Neural progenitor cell (in vitro differentiated cells): ENCODE results near the gene NAA16. TPM values are rescaled to one million over a fixed set of nuclear protein-coding genes. Genes with fewer than 3 reads are reported as not detected.

ENCODE experiments used
- DNase-seq: peaks from one replicate; pipeline ENCODE4 v3.0.0-alpha.2; 2016; ENCODE audit warnings: low spot score
- H2AFZ ChIP-seq: fragments of 200-600 bp; sonication (generic); replicated peaks from 2 replicates; pipeline ENCODE4 v1.6.1; 2016; ENCODE audit warnings: antibody characterized with exemption
- H3F3A ChIP-seq: fragments of 200-600 bp; sonication (generic); 2 replicates; pipeline ENCODE4 v1.6.1; 2016; ENCODE audit warnings: antibody characterized with exemption, low read depth
- H3K27ac ChIP-seq: fragments of 200-600 bp; sonication (generic); 2 replicates; pipeline ENCODE4 v1.5.1; 2016; ENCODE audit warnings: mild to moderate bottlenecking
- H3K27me3 ChIP-seq: fragments of 200-600 bp; sonication (generic); 2 replicates; pipeline ENCODE4 v1.6.1; 2016; ENCODE audit warnings: mild to moderate bottlenecking, moderate library complexity
- H3K36me3 ChIP-seq: fragments of 200-600 bp; sonication (generic); 2 replicates; pipeline ENCODE4 v1.5.1; 2016
- H3K4me1 ChIP-seq: fragments of 200-600 bp; sonication (generic); 2 replicates; pipeline ENCODE4 v1.6.1; 2016; ENCODE audit warnings: mixed run types
- H3K4me2 ChIP-seq: fragments of 200-600 bp; sonication (generic); 2 replicates; pipeline ENCODE4 v1.6.1; 2016
- H3K4me3 ChIP-seq: fragments of 200-600 bp; sonication (generic); 2 replicates; pipeline ENCODE4 v1.5.1; 2016
- H3K79me2 ChIP-seq: fragments of 200-600 bp; sonication (generic); 2 replicates; pipeline ENCODE4 v1.6.1; 2016; ENCODE audit warnings: low read depth
- H3K9ac ChIP-seq: fragments of 200-600 bp; sonication (generic); 2 replicates; pipeline ENCODE4 v1.6.1; 2016
- H3K9me3 ChIP-seq: fragments of 200-600 bp; sonication (generic); 2 replicates; pipeline ENCODE4 v1.5.1; 2016; ENCODE audit warnings: low read depth
- H4K20me1 ChIP-seq: fragments of 200-600 bp; sonication (generic); 2 replicates; pipeline ENCODE4 v1.6.1; 2016; ENCODE audit warnings: low read depth
- H3K27ac Mint-ChIP-seq: 3 replicates; pipeline ENCODE4 v1.8.0; 2021; ENCODE audit warnings: mixed read lengths
- H3K27me3 Mint-ChIP-seq: 2 replicates; pipeline ENCODE4 v1.8.0; 2022; ENCODE audit warnings: low read depth, mild to moderate bottlenecking, inconsistent platforms, moderate library complexity, mixed read lengths; ENCODE audit not compliant: insufficient read depth
- H3K36me3 Mint-ChIP-seq: 3 replicates; pipeline ENCODE4 v1.8.0; 2021; ENCODE audit warnings: mixed read lengths
- H3K4me1 Mint-ChIP-seq: 3 replicates; pipeline ENCODE4 v1.8.0; 2021; ENCODE audit warnings: mixed read lengths
- H3K4me3 Mint-ChIP-seq: 3 replicates; pipeline ENCODE4 v1.8.0; 2021; ENCODE audit warnings: mild to moderate bottlenecking, moderate library complexity, mixed read lengths
- H3K9me3 Mint-ChIP-seq: 3 replicates; pipeline ENCODE4 v1.8.0; 2020; ENCODE audit warnings: mixed read lengths
- CTCF ChIP-seq: fragments of 200-600 bp; sonication (generic); IDR thresholded peaks from 2 replicates; pipeline ENCODE4 v1.5.1; 2017; ENCODE audit warnings: antibody characterized with exemption, mild to moderate bottlenecking
- EZH2 ChIP-seq: fragments of 200-600 bp; sonication (generic); IDR thresholded peaks from 2 replicates; pipeline ENCODE4 v1.6.1; 2017; ENCODE audit warnings: antibody characterized with exemption, mild to moderate bottlenecking, moderate library complexity
- EZH2phosphoT487 ChIP-seq: fragments of 200-600 bp; sonication (generic); IDR thresholded peaks from 2 replicates; pipeline ENCODE4 v1.6.1; 2017; ENCODE audit warnings: antibody characterized with exemption
- total RNA-seq: library from RNA; depleted of rRNA; stranded (reverse); fragments of >200 nt; gene quantifications from 2 replicates; pipeline ENCODE4 v1.2.3, GENCODE V29; 2015; ENCODE audit warnings: low replicate concordance

Gene NAA16
- total RNA-seq, 1 donor from 2014 or later = 45.3 TPM

- DNase-seq = peak; percentile 59
- peaks cover 29% of the 10 kb centered on the region for H3K9me3 Mint-ChIP-seq
- H3K36me3 Mint-ChIP-seq = no peaks in the 10 kb centered on the region
- Histone ChIP-seq H3K9ac (no peak overlapping the region), H4K20me1 (no peaks in the 10 kb centered on the region), H3K79me2 (no peaks in the 10 kb centered on the region), H2AFZ (no peak overlapping the region), H3F3A (no peaks in the 10 kb centered on the region), H3K27ac (no peak overlapping the region), H3K4me1 (no peaks in the 10 kb centered on the region), H3K36me3 (peaks cover 12% of the 10 kb centered on the region), H3K4me2 (no peak overlapping the region), H3K27me3 (no peaks in the 10 kb centered on the region), H3K9me3 (peaks cover 39% of the 10 kb centered on the region), H3K4me3 (no peak overlapping the region)
- no peak overlapping the region for H3K27ac Mint-ChIP-seq
- no peaks in the 10 kb centered on the region for H3K27me3 Mint-ChIP-seq
- no peak for TF ChIP-seq EZH2
- TF ChIP-seq EZH2phosphoT487 = no peak
- no peak for TF ChIP-seq CTCF
- no peaks in the 10 kb centered on the region for H3K4me1 Mint-ChIP-seq
- H3K4me3 Mint-ChIP-seq = no peak overlapping the region
These were observed 42.3 kb upstream of the NAA16 start for GRCh38 chr13:41268764-41269163.

GRCh38 chr13:41271456-41272285 lies 39.4 kb upstream of the NAA16 start:
- no peak overlapping the region for H3K4me3 Mint-ChIP-seq
- no peaks in the 10 kb centered on the region for H3F3A ChIP-seq
- no peaks in the 10 kb centered on the region for H3K27me3 Mint-ChIP-seq
- no peaks in the 10 kb centered on the region for H3K79me2 ChIP-seq
- DNase-seq = no peak
- H3K36me3 ChIP-seq = peaks cover 12% of the 10 kb centered on the region
- H3K9ac ChIP-seq = no peak overlapping the region
- no peak overlapping the region for H3K27ac ChIP-seq
- H3K4me1 ChIP-seq = no peaks in the 10 kb centered on the region
- no peak overlapping the region for H3K27ac Mint-ChIP-seq
- H3K36me3 Mint-ChIP-seq = no peaks in the 10 kb centered on the region
- no peak overlapping the region for H3K4me3 ChIP-seq
- H4K20me1 ChIP-seq = no peaks in the 10 kb centered on the region
- H3K4me2 ChIP-seq = no peak overlapping the region
- TF ChIP-seq CTCF = no peak
- TF ChIP-seq EZH2 = no peak
- no peak for TF ChIP-seq EZH2phosphoT487
- peaks cover 34% of the 10 kb centered on the region for H3K9me3 ChIP-seq
- no peaks in the 10 kb centered on the region for H3K27me3 ChIP-seq
- no peak overlapping the region for H2AFZ ChIP-seq
- no peaks in the 10 kb centered on the region for H3K4me1 Mint-ChIP-seq
- peaks cover 24% of the 10 kb centered on the region for H3K9me3 Mint-ChIP-seq

GRCh38 chr13:41273831-41274441 lies 37.1 kb upstream of the NAA16 start:
- Mint-ChIP-seq H3K36me3 (no peaks in the 10 kb centered on the region), H3K27me3 (no peaks in the 10 kb centered on the region), H3K4me1 (no peaks in the 10 kb centered on the region), H3K4me3 (no peak overlapping the region), H3K9me3 (peaks cover 12% of the 10 kb centered on the region), H3K27ac (no peak overlapping the region)
- Histone ChIP-seq H3K79me2 (no peaks in the 10 kb centered on the region), H4K20me1 (no peaks in the 10 kb centered on the region), H3K4me2 (no peak overlapping the region), H3K4me3 (no peak overlapping the region), H3K27me3 (no peaks in the 10 kb centered on the region), H3K4me1 (no peaks in the 10 kb centered on the region), H3K27ac (no peak overlapping the region), H3K9me3 (peaks cover 13% of the 10 kb centered on the region), H2AFZ (no peak overlapping the region), H3K36me3 (peaks cover 8% of the 10 kb centered on the region), H3F3A (no peaks in the 10 kb centered on the region), H3K9ac (no peak overlapping the region)
- TF ChIP-seq EZH2phosphoT487 (no peak), CTCF (no peak), EZH2 (no peak)
- no peak for DNase-seq
